GM19372 (cell line): Measurements from ENCODE around the gene GCNT3.

Experiments
- ATAC-seq: cut with Tn5 transposase; IDR thresholded peaks from one replicate; pipeline ENCODE4 v1.9.1; 2021; ENCODE audit warnings: mild to moderate bottlenecking, low read depth, moderate library complexity; ENCODE audit not compliant: unreplicated experiment

Gene GCNT3

GRCh38 chr15:59611276-59612260 is at the start of gene GCNT3:
TSS of gene GCNT3 (plus strand) at chr15:59611783. CDS start at chr15:59618239, 6,456 bp downstream.
- ATAC-seq: no peak

- ATAC-seq: no peak
Observed at GRCh38 chr15:59562448-59563186, 49.0 kb upstream of the GCNT3 start.

- ATAC-seq: no peak
Observed at GRCh38 chr15:59565299-59565698, 46.3 kb upstream of the GCNT3 start.

GRCh38 chr15:59567324-59567723 is 44.3 kb upstream of the GCNT3 start:
- ATAC-seq: no peak

GRCh38 chr15:59569477-59569876 is 42.1 kb upstream of the GCNT3 start:
- ATAC-seq: no peak

GRCh38 chr15:59570315-59570714 is 41.3 kb upstream of the GCNT3 start:
- no peak for ATAC-seq

GRCh38 chr15:59571606-59572005 is 40.0 kb upstream of the GCNT3 start:
- ATAC-seq: no peak

GRCh38 chr15:59583088-59583487 is 28.5 kb upstream of the GCNT3 start:
- no peak for ATAC-seq

- ATAC-seq: no peak
Observed at GRCh38 chr15:59587085-59587826, 24.3 kb upstream of the GCNT3 start.

- no peak for ATAC-seq
Observed at GRCh38 chr15:59590027-59590426, 21.6 kb upstream of the GCNT3 start.

- no peak for ATAC-seq
Observed at GRCh38 chr15:59591356-59591755, 20.2 kb upstream of the GCNT3 start.

GRCh38 chr15:59594493-59594942 is 17.1 kb upstream of the GCNT3 start:
- ATAC-seq: no peak

- ATAC-seq: no peak
Observed at GRCh38 chr15:59594991-59595390, 16.6 kb upstream of the GCNT3 start.

- ATAC-seq: no peak
Observed at GRCh38 chr15:59595434-59595915, 16.1 kb upstream of the GCNT3 start.

GRCh38 chr15:59596640-59597039 is 14.9 kb upstream of the GCNT3 start:
- no peak for ATAC-seq

GRCh38 chr15:59598461-59598860 is 13.1 kb upstream of the GCNT3 start:
- ATAC-seq: no peak

GRCh38 chr15:59605994-59606393 is 5.6 kb upstream of the GCNT3 start:
- ATAC-seq: no peak

GRCh38 chr15:59609730-59610712 is 1.6 kb upstream of the GCNT3 start:
- ATAC-seq: no peak

GRCh38 chr15:59614153-59614552 is 2.6 kb downstream of the GCNT3 start:
- ATAC-seq: no peak
